Muscle layer of colon (tissue), 2 donors: ENCODE measurements around the gene ZC3H7B.
A peak's percentile ranks its signal among the peaks of the same experiment; 100 is the strongest.

Experiments
- H3K27ac ChIP-seq: one replicate; pipeline ENCODE4 v1.7.0; 2013; ENCODE audit warnings: low read depth, mild to moderate bottlenecking, low read length, moderate library complexity
- H3K27me3 ChIP-seq, 2 donors: one replicate each; pipeline ENCODE4 v1.7.0; 2013; ENCODE audit warnings: low read length in 2 of 2, mild to moderate bottlenecking in 2 of 2; ENCODE audit not compliant: insufficient read depth in 2 of 2, control insufficient read depth in 1 of 2
- H3K36me3 ChIP-seq: one replicate; pipeline ENCODE4 v1.7.0; 2013; ENCODE audit warnings: mild to moderate bottlenecking, low read length; ENCODE audit not compliant: insufficient read depth
- H3K4me1 ChIP-seq: one replicate; pipeline ENCODE4 v1.7.0; 2013; ENCODE audit warnings: mild to moderate bottlenecking, low read length; ENCODE audit not compliant: insufficient read depth
- H3K4me3 ChIP-seq, 2 donors: one replicate each; pipeline ENCODE4 v1.7.0; 2013; ENCODE audit warnings: low read length in 2 of 2, low read depth in 1 of 2, mild to moderate bottlenecking in 1 of 2, moderate library complexity in 1 of 2
- H3K9ac ChIP-seq: one replicate; pipeline ENCODE4 v1.7.0; 2013; ENCODE audit warnings: low read length
- H3K9me3 ChIP-seq: one replicate; pipeline ENCODE4 v1.7.0; 2013; ENCODE audit warnings: mild to moderate bottlenecking, low read length
- donor health status: abdominal sarcoma.
- donor health status: Adenocarcinoma of cecum.

The ZC3H7B gene

DNA sequence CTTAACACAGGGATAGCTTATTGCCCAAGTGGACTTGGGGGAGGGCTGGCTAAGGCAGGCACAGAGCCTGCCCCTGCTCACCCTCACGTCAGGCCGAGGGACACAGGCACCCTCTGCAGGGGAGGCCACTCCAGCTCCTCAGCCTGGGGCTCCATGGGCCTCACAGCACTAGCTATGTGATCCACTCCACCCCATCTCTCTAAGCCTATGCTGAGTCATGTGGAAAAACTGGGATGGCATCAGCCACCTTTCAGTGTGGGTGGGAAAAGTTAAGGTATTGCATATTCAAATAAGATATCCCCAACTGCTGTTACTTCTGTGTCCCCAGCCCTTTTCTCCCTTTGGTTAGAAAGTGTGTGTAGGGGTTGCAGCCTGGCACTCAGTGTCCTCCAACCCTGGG, 37.6 kb upstream of the ZC3H7B start:
- no peak overlapping the region for H3K9ac ChIP-seq
- H3K27ac ChIP-seq = no peak overlapping the region
- no peak overlapping the region for H3K4me3 ChIP-seq
- no peaks in the 10 kb centered on the region for H3K27me3 ChIP-seq
- H3K9me3 ChIP-seq = no peaks in the 10 kb centered on the region
- peaks cover 59% of the 10 kb centered on the region for H3K36me3 ChIP-seq
- H3K4me1 ChIP-seq = no peaks in the 10 kb centered on the region

DNA sequence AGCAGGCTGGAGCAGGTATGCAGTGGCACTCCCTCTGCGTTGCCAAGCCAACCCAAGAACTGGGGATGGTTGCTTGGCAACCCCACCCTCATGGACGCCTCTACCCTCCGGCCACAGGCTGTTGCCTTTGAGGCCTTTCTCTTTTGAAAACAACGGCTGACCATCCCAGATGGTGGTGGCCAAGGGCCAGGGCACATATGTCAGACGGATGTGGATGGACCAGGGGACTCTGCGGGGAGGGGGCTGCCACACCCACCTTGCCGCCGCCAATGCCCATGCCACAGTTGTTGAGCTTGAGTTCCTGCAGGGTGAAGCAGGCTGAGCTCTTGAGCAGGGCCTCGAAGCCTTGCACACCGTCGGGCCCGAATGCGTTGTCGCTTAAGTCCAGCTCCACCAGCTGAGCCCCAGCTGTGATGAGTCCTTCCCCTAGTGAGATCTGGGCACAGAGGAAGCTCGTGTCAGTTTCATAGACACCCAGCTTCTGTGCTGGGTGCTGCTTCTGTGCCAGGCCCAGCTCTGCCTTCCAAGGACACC, 36.9 kb upstream of the ZC3H7B start:
- Histone ChIP-seq H3K36me3 (peaks cover 59% of the 10 kb centered on the region), H3K27me3 (no peaks in the 10 kb centered on the region), H3K27ac (no peak overlapping the region), H3K4me3 (no peak overlapping the region), H3K9me3 (no peaks in the 10 kb centered on the region), H3K9ac (no peak overlapping the region), H3K4me1 (no peaks in the 10 kb centered on the region)

DNA sequence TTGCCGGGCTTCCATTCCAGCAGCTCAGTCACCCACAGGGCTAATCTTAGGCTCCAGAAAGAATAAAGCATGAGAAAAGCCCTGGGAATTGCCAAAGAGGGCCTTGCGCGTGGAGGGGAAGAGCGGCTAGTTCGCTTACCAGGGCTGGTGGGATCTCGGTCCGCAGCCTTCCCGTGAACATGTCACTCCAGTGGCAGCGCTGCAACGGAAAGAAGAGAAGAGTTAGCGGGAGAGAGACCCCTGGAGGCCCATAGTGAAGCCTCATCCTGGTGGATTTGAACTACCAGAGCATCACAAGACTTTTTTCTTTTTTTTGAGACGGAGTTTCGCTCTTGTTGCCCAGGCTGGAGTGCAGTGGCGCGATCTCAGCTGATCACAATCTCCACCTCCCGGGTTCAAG, 33.4 kb upstream of the ZC3H7B start:
- H3K4me1 ChIP-seq = no peaks in the 10 kb centered on the region
- H3K36me3 ChIP-seq = peaks cover 52% of the 10 kb centered on the region
- H3K27ac ChIP-seq = no peak overlapping the region
- no peak overlapping the region for H3K9ac ChIP-seq
- H3K9me3 ChIP-seq = no peaks in the 10 kb centered on the region
- H3K4me3 ChIP-seq = no peak overlapping the region
- no peaks in the 10 kb centered on the region for H3K27me3 ChIP-seq

DNA sequence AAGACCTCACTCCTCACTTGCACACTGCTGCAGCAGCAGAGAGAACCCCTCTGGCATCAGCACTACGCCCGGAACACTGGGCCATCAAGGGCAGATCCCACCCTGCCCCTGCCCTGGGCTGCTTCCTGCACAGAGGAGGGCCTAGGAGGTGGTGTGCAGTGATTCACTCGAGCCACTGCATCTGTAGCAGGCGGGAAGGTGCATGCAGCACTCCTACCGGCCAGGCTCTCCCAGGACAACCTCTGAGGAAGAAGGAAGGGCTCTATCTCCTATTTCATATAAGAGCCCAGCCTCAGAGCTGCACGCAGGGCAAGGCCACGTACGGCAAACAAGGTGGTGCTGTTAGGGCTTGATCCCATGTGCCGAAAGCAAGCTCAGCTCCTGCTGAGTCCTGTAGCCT, 29.5 kb upstream of the ZC3H7B start:
- Histone ChIP-seq H3K9ac (no peak overlapping the region), H3K4me3 (no peak overlapping the region), H3K36me3 (peaks cover 58% of the 10 kb centered on the region), H3K27me3 (no peaks in the 10 kb centered on the region), H3K9me3 (no peaks in the 10 kb centered on the region), H3K27ac (no peak overlapping the region), H3K4me1 (no peaks in the 10 kb centered on the region)

DNA sequence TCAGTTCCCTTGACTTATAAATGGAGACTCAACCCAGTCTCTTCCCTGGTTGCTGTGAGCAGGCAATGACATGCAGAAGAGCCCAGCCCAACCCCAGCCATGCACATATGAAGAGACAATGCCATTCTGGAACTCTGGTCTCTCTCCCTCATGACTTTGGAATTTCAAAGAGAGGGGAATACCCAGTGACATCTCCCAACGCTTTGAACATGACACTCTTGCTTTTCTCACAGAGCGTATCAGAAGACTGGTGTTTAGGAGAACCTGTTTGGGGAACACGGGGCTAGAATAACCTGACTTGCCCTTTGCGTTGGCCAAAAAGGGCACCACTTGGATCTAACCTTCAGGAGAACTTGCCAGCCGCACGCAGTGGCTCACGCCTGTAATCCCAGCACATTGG, 28.2 kb upstream of the ZC3H7B start:
- Histone ChIP-seq H3K4me3 (no peak overlapping the region), H3K27me3 (no peaks in the 10 kb centered on the region), H3K4me1 (no peaks in the 10 kb centered on the region), H3K36me3 (peaks cover 52% of the 10 kb centered on the region), H3K9ac (no peak overlapping the region), H3K9me3 (no peaks in the 10 kb centered on the region), H3K27ac (no peak overlapping the region)

DNA sequence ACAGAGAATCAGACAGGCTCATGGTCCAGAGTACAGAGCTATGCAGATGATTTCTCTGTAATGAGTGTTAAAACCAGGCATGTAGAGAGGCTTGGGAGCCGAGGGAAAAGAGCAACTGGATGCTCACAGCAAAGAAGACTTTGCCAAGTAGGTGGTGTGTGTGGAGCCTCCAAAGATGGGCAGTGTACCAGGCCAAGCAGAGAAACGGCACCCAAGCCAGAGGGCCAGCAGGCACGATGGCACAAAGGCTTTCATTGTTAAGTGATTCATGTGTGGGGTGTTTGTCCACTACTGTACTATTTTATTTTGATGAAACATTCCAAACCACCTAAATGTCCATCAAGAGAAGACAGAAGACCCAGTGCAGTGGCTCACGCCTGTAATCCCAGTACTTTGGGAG, 26.5 kb upstream of the ZC3H7B start:
- peaks cover 47% of the 10 kb centered on the region for H3K36me3 ChIP-seq
- no peaks in the 10 kb centered on the region for H3K4me1 ChIP-seq
- no peaks in the 10 kb centered on the region for H3K9me3 ChIP-seq
- no peak overlapping the region for H3K9ac ChIP-seq
- no peak overlapping the region for H3K27ac ChIP-seq
- no peak overlapping the region for H3K4me3 ChIP-seq
- H3K27me3 ChIP-seq = no peaks in the 10 kb centered on the region

DNA sequence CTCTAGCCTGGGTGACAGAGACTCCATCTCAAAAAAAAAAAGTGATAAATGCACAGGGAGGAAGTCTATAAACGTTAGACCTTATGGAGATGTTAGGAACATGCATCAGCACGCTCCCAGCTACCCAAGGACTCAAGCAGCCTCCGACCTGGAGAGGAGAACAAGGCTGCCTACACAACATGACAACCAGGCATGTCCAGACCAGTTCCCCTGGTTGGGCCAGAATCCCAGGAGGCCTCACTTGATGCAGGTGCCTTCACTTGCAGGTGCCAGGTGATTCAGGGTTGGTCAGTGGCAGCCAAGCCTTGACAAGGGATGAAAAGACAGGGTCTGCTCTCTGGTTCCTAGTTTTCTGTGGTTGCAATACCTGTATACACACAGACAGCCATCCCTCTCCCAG, 21.3 kb upstream of the ZC3H7B start:
- H3K27ac ChIP-seq = no peak overlapping the region
- no peak overlapping the region for H3K4me3 ChIP-seq
- peaks cover 39% of the 10 kb centered on the region for H3K36me3 ChIP-seq
- peaks cover 6% of the 10 kb centered on the region for H3K4me1 ChIP-seq
- H3K9me3 ChIP-seq = no peaks in the 10 kb centered on the region
- no peak overlapping the region for H3K9ac ChIP-seq
- H3K27me3 ChIP-seq = no peaks in the 10 kb centered on the region

DNA sequence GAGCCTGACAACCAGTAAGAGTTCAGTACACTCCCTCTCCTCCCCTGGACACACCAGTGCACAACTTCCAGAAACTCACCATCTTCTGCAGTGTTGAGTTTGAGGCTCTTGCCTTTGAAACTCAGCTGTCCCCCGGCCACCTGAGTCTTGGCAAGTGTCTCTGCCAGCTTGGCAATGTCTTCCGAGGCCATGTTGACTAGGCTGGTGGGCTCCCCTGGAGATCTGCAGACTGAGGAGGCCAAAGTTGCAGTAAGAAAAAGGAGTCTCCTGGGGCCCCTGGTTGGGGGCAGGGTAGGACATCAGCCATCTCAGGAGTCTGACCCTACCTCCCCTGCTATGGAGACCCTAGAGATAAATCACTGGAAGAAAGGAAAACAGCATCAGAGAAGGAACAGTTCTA, 20.5 kb upstream of the ZC3H7B start:
- Histone ChIP-seq H3K36me3 (peaks cover 34% of the 10 kb centered on the region), H3K27me3 (no peaks in the 10 kb centered on the region), H3K9ac (no peak overlapping the region), H3K27ac (no peak overlapping the region), H3K4me1 (peaks cover 9% of the 10 kb centered on the region), H3K4me3 (no peak overlapping the region), H3K9me3 (no peaks in the 10 kb centered on the region)

DNA sequence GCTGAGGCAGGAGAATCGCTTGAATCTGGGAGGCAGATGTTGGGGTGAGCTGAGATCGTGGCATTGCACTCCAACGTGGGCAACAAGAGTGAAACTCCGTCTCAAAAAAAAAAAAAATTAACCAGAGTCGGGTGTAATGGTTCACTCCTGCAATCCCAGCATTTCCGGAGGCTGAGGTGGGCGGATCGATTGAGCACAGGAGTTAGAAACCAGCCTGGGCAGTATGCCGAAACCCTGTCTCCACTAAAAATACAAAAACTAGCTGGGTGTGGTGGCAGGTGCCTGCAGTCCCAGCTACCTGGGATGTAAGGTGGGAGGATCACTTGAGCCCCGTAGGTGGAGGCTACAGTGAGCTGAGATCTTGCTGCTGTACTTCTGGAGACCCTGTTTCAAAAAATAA, 16.9 kb upstream of the ZC3H7B start:
- Histone ChIP-seq H3K4me1 (peaks cover 9% of the 10 kb centered on the region), H3K9ac (no peak overlapping the region)

DNA sequence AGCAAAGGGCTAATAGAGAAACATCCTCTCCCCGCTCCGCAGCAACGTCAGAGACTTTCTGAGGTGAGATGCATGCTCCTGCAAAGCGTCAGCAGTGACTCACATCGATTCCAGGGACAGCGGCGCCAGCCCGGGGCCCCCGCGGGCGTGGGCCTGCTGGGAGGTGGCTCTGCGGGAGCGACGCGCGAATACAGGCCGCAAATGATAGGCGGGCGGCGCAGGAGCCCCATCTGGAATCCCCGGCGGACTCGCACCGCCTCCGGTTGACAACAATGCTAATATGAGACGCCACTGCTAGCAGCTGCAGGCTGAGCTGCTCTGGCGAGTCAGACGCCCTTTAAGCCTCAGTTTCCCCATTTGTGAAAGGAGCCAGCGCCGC, 15.9 kb upstream of the ZC3H7B start:
- Histone ChIP-seq H3K27ac (peak overlapping the region; percentile 81), H3K9ac (peak overlapping the region; percentile 44), H3K9me3 (no peaks in the 10 kb centered on the region), H3K36me3 (peaks cover 20% of the 10 kb centered on the region), H3K4me1 (peaks cover 9% of the 10 kb centered on the region), H3K27me3 (no peaks in the 10 kb centered on the region), H3K4me3 (peak overlapping the region; percentile 80 to 87)

More for the DNA sequence above, 16.9 kb upstream of the ZC3H7B start:
- Histone ChIP-seq H3K9me3 (no peaks in the 10 kb centered on the region), H3K4me3 (no peak overlapping the region), H3K27me3 (no peaks in the 10 kb centered on the region), H3K36me3 (peaks cover 24% of the 10 kb centered on the region), H3K27ac (no peak overlapping the region)

DNA sequence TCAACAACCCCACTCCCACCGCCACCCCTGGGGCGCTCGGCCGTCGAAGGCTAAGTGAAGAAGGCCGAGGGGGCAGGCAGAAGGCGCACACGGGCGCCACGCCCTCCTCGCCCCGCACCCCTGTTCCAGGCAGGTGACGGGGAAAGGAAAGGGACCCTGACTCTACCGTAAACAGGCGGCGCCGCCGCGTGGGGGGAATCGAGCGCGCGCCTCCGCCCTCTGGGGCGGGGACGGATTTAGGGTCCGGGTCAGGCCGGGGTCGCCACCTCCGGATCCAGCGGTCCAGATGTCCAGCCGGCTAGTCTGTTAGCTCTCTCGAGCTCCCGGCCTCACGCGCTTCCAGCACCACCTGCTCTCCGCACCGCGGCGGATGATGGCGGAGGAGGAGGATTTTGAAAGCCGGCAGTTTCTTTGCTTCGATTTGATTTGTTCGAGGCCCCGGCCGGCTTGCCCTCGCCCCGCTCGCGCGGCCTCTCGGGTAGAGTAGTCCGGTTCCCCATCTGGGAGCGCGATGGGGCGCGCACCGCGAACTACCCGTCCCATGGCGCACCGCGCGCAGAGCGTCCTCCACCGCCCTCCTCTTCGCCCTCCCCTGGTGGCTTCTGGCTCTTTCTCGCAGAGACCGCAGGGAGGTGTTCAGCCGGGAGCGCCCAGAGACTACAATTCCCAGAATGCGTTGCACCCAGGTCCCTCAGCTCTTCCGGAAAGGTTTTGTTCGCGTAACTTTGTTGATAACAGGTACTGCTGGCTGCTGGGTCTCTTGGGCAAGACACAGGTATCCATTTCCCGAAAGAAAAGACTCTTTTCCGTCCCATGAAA, 15.3 kb upstream of the ZC3H7B start, which contains the start of gene RANGAP1:
RANGAP1 (minus strand) TSS at position 368 of the 819 bp plus-strand sequence. CDS start 5,143 bp downstream, outside the sequence.
- Histone ChIP-seq H3K27me3 (no peaks in the 10 kb centered on the region), H3K9ac (peak within 1 kb of the TSS; percentile 44), H3K4me3 (peak within 1 kb of the TSS; percentile 80 to 87), H3K27ac (peak within 1 kb of the TSS; percentile 81), H3K9me3 (no peaks in the 10 kb centered on the region), H3K36me3 (peaks cover 14% of the 10 kb centered on the region), H3K4me1 (peaks cover 9% of the 10 kb centered on the region)

DNA sequence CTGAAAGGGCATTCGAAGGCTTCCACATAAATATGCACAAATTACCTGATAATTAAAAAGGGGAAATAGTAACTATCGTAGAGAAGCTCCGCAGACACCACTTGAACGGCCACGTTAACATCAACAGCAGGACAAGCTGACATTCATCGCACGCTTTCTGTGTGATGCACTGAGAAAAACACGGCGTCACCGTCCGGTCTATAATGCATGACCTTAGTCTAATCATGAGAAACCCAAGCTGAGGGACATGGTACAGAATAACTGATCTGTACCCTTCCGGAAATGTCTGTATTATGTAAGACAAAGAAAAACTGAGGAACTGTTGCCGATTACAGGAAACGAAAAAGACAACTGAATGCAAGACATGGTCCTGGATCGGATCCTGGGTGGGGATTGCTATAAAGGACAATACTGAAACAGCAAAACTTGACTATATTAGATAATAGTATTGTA, 14.7 kb upstream of the ZC3H7B start:
- Histone ChIP-seq H3K4me3 (peak overlapping the region; percentile 39 to 49), H3K4me1 (peaks cover 9% of the 10 kb centered on the region), H3K27ac (peak overlapping the region; percentile 72), H3K36me3 (peaks cover 12% of the 10 kb centered on the region), H3K27me3 (no peaks in the 10 kb centered on the region), H3K9me3 (no peaks in the 10 kb centered on the region), H3K9ac (peak overlapping the region; percentile 1)
